HG03342 (cell line): ENCODE data around the gene RAD23A.
"Not testable (repeated sequence)": the region's sequence is repeated elsewhere in the genome, so short reads cannot be mapped to it uniquely, and the experiment has no call there.

ENCODE experiments used
- ATAC-seq: cut with Tn5 transposase; IDR thresholded peaks from one replicate; pipeline ENCODE4 v1.9.1; 2021; ENCODE audit warnings: mild to moderate bottlenecking, moderate library complexity; ENCODE audit not compliant: unreplicated experiment

Gene RAD23A

GRCh38 chr19:12945479-12946091, at the start of gene RAD23A:
TSS of gene RAD23A (plus strand) at chr19:12945862. CDS start at chr19:12945949, 87 bp downstream.
- ATAC-seq, result peak; percentile 61

- ATAC-seq, result no peak
These were observed 49.2 kb upstream of the RAD23A start for GRCh38 chr19:12896460-12896859.

- peak; percentile 76 for ATAC-seq
These were observed 45.7 kb upstream of the RAD23A start for GRCh38 chr19:12899891-12900518.

- no peak for ATAC-seq
These were observed 38.5 kb upstream of the RAD23A start for GRCh38 chr19:12907166-12907565.

GRCh38 chr19:12912571-12912970, 33.1 kb upstream of the RAD23A start:
- no peak for ATAC-seq

- ATAC-seq, result no peak
These were observed 32.6 kb upstream of the RAD23A start for GRCh38 chr19:12913011-12913561.

GRCh38 chr19:12913851-12914690, 31.6 kb upstream of the RAD23A start:
- no peak for ATAC-seq

GRCh38 chr19:12915860-12916259, 29.8 kb upstream of the RAD23A start:
- not testable (repeated sequence) for ATAC-seq

- no peak for ATAC-seq
These were observed 27.4 kb upstream of the RAD23A start for GRCh38 chr19:12918253-12918652.

- ATAC-seq, result no peak
These were observed 24.6 kb upstream of the RAD23A start for GRCh38 chr19:12921047-12921446.

GRCh38 chr19:12922959-12923358, 22.7 kb upstream of the RAD23A start:
- ATAC-seq, result no peak

GRCh38 chr19:12924621-12925310, 20.9 kb upstream of the RAD23A start:
- ATAC-seq, result no peak

- no peak for ATAC-seq
These were observed 15.5 kb upstream of the RAD23A start for GRCh38 chr19:12930002-12930645.

GRCh38 chr19:12932392-12933286, 13.0 kb upstream of the RAD23A start:
- ATAC-seq, result no peak

GRCh38 chr19:12933287-12934072, 12.2 kb upstream of the RAD23A start, which contains the start of gene FARSA:
TSS of gene FARSA (minus strand) at chr19:12933711. CDS start at chr19:12933696, 15 bp downstream.
- ATAC-seq, result peak; percentile 26

GRCh38 chr19:12935071-12935470, 10.6 kb upstream of the RAD23A start:
- ATAC-seq, result no peak

GRCh38 chr19:12936582-12936981, 9.1 kb upstream of the RAD23A start:
- ATAC-seq, result no peak

GRCh38 chr19:12937093-12937926, 8.4 kb upstream of the RAD23A start:
- ATAC-seq, result no peak
